PC-9 (cell line): ENCODE data around the gene FAM114A2.

Experiments used
- CTCF ChIP-seq: fragments of 200-600 bp; sonication (generic); conservative IDR thresholded peaks from 2 replicates; pipeline ENCODE4 v1.6.1; 2017; ENCODE audit warnings: mixed run types, antibody characterized with exemption, mild to moderate bottlenecking, moderate library complexity
- EZH2 ChIP-seq: fragments of 200-600 bp; sonication (generic); IDR thresholded peaks from 2 replicates; pipeline ENCODE4 v1.8.0; 2017; ENCODE audit warnings: antibody characterized with exemption, low read depth

DNA sequence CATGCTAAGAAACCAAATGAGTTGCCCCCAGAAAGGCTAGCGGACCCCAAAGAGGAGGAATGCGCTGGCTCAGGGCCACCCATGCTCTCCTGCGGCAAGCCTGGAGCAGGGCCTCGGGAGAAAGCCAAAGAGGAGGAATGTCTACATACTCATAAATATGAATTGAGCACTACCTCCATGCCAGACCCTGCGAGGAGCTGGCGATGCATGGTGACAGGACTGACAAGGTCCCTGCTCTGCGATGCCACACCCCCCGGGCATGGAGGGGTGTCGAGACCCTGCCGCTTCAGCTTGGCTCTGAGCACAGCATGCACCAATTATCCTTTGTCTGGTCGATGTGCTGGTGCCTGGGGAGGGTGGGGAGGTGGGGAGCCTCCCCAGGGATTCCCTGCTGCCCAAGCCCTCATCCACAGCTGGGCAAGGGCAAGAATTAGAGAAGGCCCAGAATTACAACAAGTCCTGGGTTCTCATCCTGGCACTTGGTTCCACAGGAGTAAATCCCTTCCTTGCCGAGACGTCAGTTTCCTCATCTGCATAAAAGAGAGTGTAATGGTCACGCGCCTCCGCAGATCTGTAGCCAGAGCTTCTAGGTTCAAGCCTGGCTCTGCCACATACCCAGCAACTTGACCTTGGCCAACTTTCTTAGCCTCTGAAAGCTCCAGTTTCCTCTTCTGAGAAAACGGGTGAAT lies 74.4 kb downstream of the FAM114A2 start:
- TF ChIP-seq CTCF (no peak), EZH2 (no peak)
